Panc1 (cell line): ENCODE results near the gene DDI1.
A peak's percentile ranks its signal among the peaks of the same experiment; 100 is the strongest.

ENCODE experiments used
- POLR2AphosphoS5 ChIP-seq: IDR thresholded peaks from 2 replicates; pipeline ENCODE4 v1.6.1; 2012; ENCODE audit warnings: mild to moderate bottlenecking, low read depth, low read length, moderate library complexity
- TF ChIP-seq, protein P1 (sequence below): fragments of 450-650 bp; IDR thresholded peaks from 2 replicates; pipeline ENCODE4 v1.5.1; 2017; ENCODE audit warnings: mild to moderate bottlenecking
- TF ChIP-seq, protein P2 (sequence below), 2 experiments: IDR thresholded peaks; 2 replicates each; pipeline ENCODE4 v1.6.1; 2011 to 2012; ENCODE audit warnings: low read depth in 2 of 2, control low read depth in 1 of 2, low read length in 1 of 2, mild to moderate bottlenecking in 1 of 2, moderate library complexity in 1 of 2; ENCODE audit not compliant: insufficient read depth in 1 of 2

DNA sequence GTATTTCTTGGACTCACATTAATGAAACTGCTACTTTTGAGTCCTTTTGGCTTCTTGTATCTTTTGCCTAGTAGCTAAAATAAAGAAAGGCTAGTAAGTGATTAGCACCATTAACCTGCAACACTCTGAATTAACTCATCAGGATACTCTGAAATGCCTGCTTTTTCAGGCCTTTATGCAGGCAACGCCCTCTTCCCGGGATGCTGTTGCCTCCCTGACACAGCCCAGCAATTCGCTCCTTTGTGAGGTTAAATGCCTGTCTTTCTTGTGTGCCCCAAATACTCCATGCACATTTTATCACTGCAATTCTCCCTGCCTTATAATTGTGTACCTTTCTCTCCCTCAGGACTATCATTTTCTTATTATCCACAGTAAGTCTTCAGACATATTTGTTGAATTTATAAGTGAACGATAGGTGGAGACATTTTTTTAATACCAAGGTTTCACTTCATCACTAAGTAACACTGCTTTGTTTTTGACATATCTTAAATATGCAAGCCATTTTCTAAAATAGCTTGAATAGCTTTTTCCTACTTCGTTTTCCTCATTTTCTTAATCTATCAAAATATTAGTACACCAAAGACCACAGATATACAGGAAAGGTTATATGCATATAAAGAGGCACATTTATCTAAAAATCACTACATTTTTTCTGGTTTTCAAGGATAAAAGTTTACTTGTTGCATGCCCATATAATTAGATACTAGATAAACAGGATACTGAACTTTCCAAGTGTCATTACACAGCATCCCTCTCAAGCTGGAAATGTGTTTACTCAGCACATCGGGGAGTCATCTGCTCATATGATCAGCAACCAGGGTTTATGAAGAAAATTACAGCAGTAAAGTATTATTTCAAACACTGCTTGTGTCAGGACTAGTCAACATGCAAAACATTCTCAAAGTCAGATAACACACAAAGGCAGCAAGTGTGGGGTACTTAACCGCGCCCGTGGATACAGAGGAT is 48.5 kb upstream of the DDI1 start:
- TF ChIP-seq, protein P1, sequence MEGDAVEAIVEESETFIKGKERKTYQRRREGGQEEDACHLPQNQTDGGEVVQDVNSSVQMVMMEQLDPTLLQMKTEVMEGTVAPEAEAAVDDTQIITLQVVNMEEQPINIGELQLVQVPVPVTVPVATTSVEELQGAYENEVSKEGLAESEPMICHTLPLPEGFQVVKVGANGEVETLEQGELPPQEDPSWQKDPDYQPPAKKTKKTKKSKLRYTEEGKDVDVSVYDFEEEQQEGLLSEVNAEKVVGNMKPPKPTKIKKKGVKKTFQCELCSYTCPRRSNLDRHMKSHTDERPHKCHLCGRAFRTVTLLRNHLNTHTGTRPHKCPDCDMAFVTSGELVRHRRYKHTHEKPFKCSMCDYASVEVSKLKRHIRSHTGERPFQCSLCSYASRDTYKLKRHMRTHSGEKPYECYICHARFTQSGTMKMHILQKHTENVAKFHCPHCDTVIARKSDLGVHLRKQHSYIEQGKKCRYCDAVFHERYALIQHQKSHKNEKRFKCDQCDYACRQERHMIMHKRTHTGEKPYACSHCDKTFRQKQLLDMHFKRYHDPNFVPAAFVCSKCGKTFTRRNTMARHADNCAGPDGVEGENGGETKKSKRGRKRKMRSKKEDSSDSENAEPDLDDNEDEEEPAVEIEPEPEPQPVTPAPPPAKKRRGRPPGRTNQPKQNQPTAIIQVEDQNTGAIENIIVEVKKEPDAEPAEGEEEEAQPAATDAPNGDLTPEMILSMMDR: peak; percentile 11; the same call in 1 of the 2 replicates
- no peak for TF ChIP-seq POLR2AphosphoS5
- TF ChIP-seq, protein P2, sequence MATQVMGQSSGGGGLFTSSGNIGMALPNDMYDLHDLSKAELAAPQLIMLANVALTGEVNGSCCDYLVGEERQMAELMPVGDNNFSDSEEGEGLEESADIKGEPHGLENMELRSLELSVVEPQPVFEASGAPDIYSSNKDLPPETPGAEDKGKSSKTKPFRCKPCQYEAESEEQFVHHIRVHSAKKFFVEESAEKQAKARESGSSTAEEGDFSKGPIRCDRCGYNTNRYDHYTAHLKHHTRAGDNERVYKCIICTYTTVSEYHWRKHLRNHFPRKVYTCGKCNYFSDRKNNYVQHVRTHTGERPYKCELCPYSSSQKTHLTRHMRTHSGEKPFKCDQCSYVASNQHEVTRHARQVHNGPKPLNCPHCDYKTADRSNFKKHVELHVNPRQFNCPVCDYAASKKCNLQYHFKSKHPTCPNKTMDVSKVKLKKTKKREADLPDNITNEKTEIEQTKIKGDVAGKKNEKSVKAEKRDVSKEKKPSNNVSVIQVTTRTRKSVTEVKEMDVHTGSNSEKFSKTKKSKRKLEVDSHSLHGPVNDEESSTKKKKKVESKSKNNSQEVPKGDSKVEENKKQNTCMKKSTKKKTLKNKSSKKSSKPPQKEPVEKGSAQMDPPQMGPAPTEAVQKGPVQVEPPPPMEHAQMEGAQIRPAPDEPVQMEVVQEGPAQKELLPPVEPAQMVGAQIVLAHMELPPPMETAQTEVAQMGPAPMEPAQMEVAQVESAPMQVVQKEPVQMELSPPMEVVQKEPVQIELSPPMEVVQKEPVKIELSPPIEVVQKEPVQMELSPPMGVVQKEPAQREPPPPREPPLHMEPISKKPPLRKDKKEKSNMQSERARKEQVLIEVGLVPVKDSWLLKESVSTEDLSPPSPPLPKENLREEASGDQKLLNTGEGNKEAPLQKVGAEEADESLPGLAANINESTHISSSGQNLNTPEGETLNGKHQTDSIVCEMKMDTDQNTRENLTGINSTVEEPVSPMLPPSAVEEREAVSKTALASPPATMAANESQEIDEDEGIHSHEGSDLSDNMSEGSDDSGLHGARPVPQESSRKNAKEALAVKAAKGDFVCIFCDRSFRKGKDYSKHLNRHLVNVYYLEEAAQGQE (IDR thresholded peaks at IDR 0.05; ENCODE audit: insufficient read depth in 1 of 2, low read depth in 2 of 2, low read length in 1 of 2): no peak
